Measurements from ENCODE around the gene UNC93B1. TPM values are rescaled to one million over a fixed set of nuclear protein-coding genes. Genes with fewer than 3 reads are reported as not detected.
A peak's percentile ranks its signal among the peaks of the same experiment; 100 is the strongest.

UNC93B1 gene
- total RNA-seq, 2 experiments from 2014 or later, result 44.0 to 52.1 TPM

- intact Hi-C loops (cut with micrococcal nuclease; ENCODE audit: unreplicated experiment), result no loop called here
- Histone ChIP-seq H2AFZ (ENCODE audit: low read length) (peak within 1 kb of the TSS; percentile 71), H3K9me3 (ENCODE audit: low read length) (no peaks in the 10 kb centered on the region), H3K27ac (ENCODE audit: low read depth, low read length, poor library complexity, severe bottlenecking) (peak within 1 kb of the TSS; percentile 52), H3K9me2 (ENCODE audit: insufficient read depth, low read length) (no peaks in the 10 kb centered on the region), H3K4me2 (ENCODE audit: low read length) (peak within 1 kb of the TSS; percentile 43), H3K4me1 (ENCODE audit: insufficient read depth, low read length, poor library complexity, severe bottlenecking) (peaks cover 40% of the 10 kb centered on the region), H3K4me3 (ENCODE audit: low read depth, low read length, poor library complexity, severe bottlenecking) (peak within 1 kb of the TSS; percentile 18), H3K36me3 (ENCODE audit: insufficient read depth, low read length) (no peaks in the 10 kb centered on the region), H3K79me2 (ENCODE audit: insufficient read depth, low read depth, low read length) (no peaks in the 10 kb centered on the region), H4K20me1 (ENCODE audit: insufficient read depth, low read length) (no peaks in the 10 kb centered on the region)
- ChIA-PET CTCF (ENCODE audit: unreplicated experiment) (interaction anchor here (0.6 kb wide), 1 partner anchor 28 kb away, joined by 5 read pairs; no protein-coding TSS in a partner anchor), POLR2A (interaction anchor here (1.1 kb wide), 1 partner anchor 14 kb away, joined by 4 read pairs; no protein-coding TSS in a partner anchor)
- DNase-seq (ENCODE audit: low spot score), result peak; percentile 49
- no TSS peak for BruUV-seq (replicated peaks)
- TF ChIP-seq EZH2phosphoT487 (IDR thresholded peaks at IDR 0.05; ENCODE audit: borderline replicate concordance, low read depth, low read length) (no peak), CTCF (conservative IDR thresholded peaks at IDR 0.05; ENCODE audit: low read length) (no peak)
Observed at GRCh38 chr11:68010090-68011041, 6.5 kb upstream of the UNC93B1 start, which contains the start of gene ALDH3B1. Gene ALDH3B1 (plus strand): TSS chr11:68010327. CDS start chr11:68015298, 4,971 bp downstream.

- no peak for TF ChIP-seq EZH2phosphoT487 (IDR thresholded peaks at IDR 0.05; ENCODE audit: borderline replicate concordance, low read depth, low read length)
- TF ChIP-seq CTCF (conservative IDR thresholded peaks at IDR 0.05; ENCODE audit: low read length), result peak; percentile 76
- peak overlapping the region; percentile 18 for H3K4me3 ChIP-seq (ENCODE audit: low read depth, low read length, poor library complexity, severe bottlenecking)
- peak overlapping the region; percentile 43 for H3K4me2 ChIP-seq (ENCODE audit: low read length)
- BruUV-seq (replicated peaks), result no TSS peak
- H3K27ac ChIP-seq (ENCODE audit: low read depth, low read length, poor library complexity, severe bottlenecking), result peak overlapping the region; percentile 52
- no peaks in the 10 kb centered on the region for H3K79me2 ChIP-seq (ENCODE audit: insufficient read depth, low read depth, low read length)
- POLR2A ChIA-PET, result interaction anchor here (1.1 kb wide), 1 partner anchor 13 kb away, joined by 4 read pairs; no protein-coding TSS in a partner anchor
- CTCF ChIA-PET (ENCODE audit: unreplicated experiment), result interaction anchor here (0.6 kb wide), 1 partner anchor 29 kb away, joined by 5 read pairs; no protein-coding TSS in a partner anchor
- H3K9me3 ChIP-seq (ENCODE audit: low read length), result no peaks in the 10 kb centered on the region
- no peaks in the 10 kb centered on the region for H3K9me2 ChIP-seq (ENCODE audit: insufficient read depth, low read length)
- no peaks in the 10 kb centered on the region for H3K36me3 ChIP-seq (ENCODE audit: insufficient read depth, low read length)
- H2AFZ ChIP-seq (ENCODE audit: low read length), result peak overlapping the region; percentile 71
- H3K4me1 ChIP-seq (ENCODE audit: insufficient read depth, low read length, poor library complexity, severe bottlenecking), result peaks cover 48% of the 10 kb centered on the region
- H4K20me1 ChIP-seq (ENCODE audit: insufficient read depth, low read length), result no peaks in the 10 kb centered on the region
- DNase-seq (ENCODE audit: low spot score), result peak; percentile 68
- intact Hi-C loops (cut with micrococcal nuclease; ENCODE audit: unreplicated experiment), result loop anchor here (1.0 to 10.0 kb wide), 3 partner anchors 31 to 265 kb away; partner anchors contain the start of gene C11orf24
Observed at GRCh38 chr11:68009391-68010089, 5.6 kb upstream of the UNC93B1 start.
